ENCODE results near the gene NIN. TPM values are rescaled to one million over a fixed set of nuclear protein-coding genes. Genes with fewer than 3 reads are reported as not detected.

Gene NIN
- 43.1 TPM for polyA plus RNA-seq (ENCODE audit: insufficient read length)
- long read RNA-seq, donor 1, partial matches to known transcripts = 0 of 1 reads
- long read RNA-seq, donor 1, other reads (novel, unspliced or antisense) = 0 of 1 reads
- long read RNA-seq, donor 2, partial matches to known transcripts = 9 of 10 reads
- long read RNA-seq, donor 2, other reads (novel, unspliced or antisense) = 0 of 10 reads
- long read RNA-seq, donor 3, partial matches to known transcripts = 0 of 1 reads
- long read RNA-seq, donor 3, other reads (novel, unspliced or antisense) = 0 of 1 reads
- long read RNA-seq, donor 4 = 0 reads
- long read RNA-seq, donor 5, partial matches to known transcripts = 0 of 1 reads
- long read RNA-seq, donor 5, other reads (novel, unspliced or antisense) = 0 of 1 reads
- long read RNA-seq, donor 6 = 0 reads
- long read RNA-seq, donor 7, full-length matches to known transcripts = 1 of 7 reads
- long read RNA-seq, donor 7, partial matches to known transcripts = 6 of 7 reads
- long read RNA-seq, donor 7, other reads (novel, unspliced or antisense) = 0 of 7 reads
- long read RNA-seq, donor 8 = 0 reads

GRCh38 chr14:50830932-50831725 is at the start of gene NIN:
Gene NIN, minus strand, starts transcription at chr14:50831162. Its CDS starts 9,106 bp downstream, at chr14:50822056.
- peak; percentile 80 for DNase-seq

DNA sequence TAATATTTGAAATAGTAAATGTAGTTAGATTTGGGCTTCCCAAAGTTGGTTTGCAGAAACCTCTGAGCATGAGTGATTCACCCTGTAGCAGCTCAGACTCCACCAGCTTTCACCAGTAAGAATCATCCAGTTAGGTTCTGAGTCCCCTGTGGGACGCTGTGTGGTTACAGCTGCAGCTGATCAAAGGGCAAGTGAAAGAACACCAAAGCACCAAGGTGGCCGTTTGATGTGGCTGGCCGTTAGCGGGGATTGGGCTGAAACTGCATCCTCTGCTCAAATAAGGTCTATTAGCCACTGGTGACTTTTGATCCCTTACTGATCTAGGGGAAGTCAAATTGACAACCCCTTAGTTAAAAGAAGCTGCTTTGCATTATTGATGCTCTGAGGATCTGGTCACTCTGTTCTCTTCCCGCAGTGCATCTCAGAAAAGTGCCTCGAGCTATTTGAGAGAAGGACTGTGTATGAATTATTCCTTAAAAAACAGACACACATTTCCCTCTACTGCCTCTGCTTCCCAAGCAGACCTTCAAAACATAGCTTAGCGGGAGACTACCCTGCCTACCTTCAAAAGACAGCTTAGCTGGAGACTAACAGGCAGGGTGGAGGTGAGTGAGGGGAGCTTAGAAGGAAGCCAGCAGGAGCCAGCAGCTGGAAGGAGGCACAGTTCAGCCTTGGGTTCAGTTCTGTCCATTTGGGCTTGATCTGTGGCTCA is 44.6 kb upstream of the NIN start:
- DNase-seq = no peak

DNA sequence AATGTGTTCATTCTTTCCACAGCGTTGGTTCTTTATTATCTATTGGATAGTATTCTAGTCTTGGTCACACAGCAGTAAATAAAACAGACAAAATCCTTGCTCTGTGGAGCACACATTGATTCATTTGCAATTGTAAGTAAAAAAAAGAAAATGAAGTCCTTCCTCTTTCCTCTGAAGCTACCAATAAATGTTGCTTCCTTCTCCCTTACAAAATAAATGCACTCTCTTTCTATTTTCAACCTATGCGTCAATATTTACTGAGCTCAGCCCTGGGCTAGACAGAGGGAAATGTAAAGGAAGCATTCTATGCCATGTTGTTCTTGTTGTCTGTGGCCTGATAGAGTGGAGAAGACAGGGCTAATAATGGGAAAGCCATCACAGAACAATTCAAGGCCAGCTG is 43.8 kb upstream of the NIN start:
- DNase-seq = no peak

DNA sequence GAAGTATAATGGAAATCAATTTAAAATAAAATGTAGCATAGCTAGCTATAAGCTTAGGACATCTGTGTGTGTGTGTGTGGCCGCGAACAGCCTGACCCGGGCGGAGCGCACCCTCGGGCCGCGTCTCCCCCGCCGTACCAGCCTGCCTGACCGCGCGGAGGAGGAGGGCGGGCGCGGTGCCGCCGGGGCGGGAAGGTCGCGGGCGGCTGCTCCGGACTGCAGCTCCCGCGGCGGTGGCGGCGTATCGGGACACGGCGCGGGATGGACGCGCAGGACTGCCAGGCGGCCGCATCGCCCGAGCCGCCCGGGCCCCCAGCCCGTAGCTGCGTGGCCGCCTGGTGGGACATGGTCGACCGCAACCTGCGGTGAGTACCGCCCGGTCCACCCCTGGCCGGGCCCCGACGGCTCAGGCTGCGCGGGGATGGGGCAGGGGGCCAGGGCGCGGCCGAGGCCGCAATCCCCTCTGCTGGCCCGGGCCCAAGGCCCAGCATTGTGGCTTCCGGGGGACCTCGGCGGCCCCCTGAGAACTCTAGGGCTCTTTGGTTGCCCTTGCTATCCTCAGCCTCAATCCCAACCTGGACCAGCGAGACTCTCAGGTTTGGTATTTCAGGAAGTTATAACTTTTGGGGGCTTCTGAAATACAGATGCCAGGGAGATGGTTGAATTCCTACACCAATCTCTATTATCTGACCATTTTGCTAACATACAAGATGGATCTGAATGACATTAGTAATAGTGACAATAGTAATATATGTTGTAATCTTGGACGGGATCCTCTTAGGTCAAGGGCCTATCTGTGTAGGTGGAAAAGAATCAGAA is 41.2 kb upstream of the NIN start, which contains the start of gene ABHD12B:
Gene ABHD12B (plus strand): TSS at position 140 of the 819 bp plus-strand sequence. CDS start 122 bp downstream, at position 262.
- DNase-seq = no peak

DNA sequence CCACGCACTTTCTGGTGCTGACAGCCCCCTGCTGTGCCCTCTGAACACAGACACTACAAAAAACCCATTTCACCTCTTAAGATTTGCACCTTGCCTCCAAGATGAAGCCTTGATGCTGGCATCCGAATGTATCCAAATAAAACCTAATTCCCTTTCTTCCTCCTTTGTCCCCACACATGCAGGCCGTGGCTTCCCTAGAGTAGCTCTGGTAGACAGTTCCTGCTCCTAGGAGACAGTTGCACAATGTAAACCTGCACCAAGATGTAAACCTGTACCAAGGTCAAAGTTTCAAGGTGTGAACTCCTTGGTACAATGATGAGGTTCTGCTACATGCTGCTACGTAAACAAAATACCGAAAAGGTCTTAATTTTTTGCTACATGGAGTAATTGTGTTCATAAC is 40.3 kb upstream of the NIN start:
- DNase-seq = no peak

DNA sequence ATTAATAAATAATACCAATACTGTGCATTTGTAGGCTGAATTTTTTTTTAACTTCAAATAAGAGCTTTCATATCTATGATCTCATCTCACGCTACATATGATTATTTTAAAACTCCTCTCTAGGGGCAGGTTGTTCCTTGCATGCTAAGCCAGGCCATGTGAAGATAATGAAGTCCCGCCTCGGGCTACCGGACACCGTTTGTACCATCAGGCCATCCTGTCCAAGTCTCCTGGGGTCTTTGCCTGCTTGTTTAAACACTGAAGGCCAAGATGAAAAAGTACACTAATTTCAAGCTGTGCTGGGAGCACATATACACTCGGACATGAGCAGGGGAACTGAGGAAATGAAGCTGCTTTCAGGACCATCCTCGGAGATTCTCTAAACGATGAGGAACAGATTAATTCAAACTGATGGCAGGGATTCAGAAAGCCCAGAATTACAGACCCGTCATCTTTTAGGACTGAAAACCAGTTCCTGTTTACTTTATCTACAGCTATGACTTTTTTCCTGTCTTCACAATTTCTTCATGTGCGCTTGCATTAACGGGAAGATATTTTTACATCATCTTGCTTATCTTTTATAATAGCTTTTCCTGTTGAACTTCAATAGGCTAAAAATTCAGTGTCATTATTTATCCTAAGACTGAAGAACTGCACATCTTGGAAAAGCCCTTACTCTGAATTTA is 34.6 kb upstream of the NIN start:
- DNase-seq = no peak

GRCh38 chr14:50864946-50865345 is 34.0 kb upstream of the NIN start:
- no peak for DNase-seq

DNA sequence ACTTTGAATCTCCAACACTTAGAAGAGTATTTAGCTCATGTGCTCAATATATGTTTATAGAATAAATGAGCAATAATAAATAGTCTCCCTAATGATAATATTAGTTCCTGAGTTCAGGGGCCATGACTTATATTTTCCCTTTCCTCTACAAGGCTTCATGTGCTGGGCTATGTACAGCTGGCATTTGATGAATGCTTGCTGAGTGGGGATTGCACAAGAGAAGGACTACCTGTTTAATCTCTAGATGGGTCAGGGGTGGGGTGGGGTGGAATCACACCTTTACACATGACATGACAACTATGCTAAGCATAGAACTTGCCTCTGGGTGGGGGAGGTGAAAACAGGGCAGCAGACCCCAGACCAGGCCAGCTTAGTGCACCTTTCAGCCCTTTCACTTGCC is 33.3 kb upstream of the NIN start:
- no peak for DNase-seq

- no peak for DNase-seq
Measured at GRCh38 chr14:50862036-50862570, 31.1 kb upstream of the NIN start.

- DNase-seq = peak; percentile 85
Measured at GRCh38 chr14:50860478-50861086, 29.6 kb upstream of the NIN start.

- no peak for DNase-seq
Measured at GRCh38 chr14:50859296-50859624, 28.3 kb upstream of the NIN start.

DNA sequence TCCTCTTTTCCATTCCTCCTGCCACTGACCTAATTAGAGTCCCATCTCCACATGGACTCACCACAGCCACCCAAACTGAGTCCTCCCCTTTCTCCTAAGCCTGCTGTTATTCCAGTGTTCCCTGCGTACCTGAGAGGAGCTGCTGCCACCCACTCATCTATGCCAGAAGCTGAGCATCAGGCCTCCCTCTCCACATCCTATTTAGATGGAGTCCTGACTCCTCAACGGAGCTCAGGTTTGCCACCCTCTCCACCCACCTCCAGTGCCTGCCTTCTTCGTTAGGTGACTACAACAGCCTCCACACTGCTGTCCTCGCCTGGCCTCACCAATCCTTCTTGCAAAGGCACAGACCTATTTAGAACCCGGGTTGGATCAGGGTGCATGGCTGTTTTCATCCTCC is 25.7 kb upstream of the NIN start:
- DNase-seq = no peak

- DNase-seq = no peak
Measured at GRCh38 chr14:50855558-50855957, 24.6 kb upstream of the NIN start.

DNA sequence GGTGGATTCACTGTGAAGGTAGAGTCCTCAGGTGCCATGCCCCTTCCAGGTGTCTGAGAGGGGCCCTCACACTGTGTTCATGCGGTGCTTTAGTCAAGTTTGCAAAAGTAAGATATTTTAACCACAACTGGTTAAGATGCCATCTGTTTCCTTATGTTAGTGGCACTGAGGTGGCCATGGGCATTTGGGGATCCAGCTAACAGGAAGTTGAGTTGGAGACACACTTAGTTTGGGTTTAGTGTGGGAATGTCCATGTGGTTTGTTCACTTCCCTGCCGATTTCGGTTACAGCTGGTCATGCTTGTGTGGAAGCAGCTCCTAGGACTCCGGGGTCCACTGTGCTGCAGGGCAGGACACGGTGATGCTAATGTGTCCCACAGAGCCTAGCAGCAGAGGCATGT is 23.6 kb upstream of the NIN start:
- DNase-seq = no peak

DNA sequence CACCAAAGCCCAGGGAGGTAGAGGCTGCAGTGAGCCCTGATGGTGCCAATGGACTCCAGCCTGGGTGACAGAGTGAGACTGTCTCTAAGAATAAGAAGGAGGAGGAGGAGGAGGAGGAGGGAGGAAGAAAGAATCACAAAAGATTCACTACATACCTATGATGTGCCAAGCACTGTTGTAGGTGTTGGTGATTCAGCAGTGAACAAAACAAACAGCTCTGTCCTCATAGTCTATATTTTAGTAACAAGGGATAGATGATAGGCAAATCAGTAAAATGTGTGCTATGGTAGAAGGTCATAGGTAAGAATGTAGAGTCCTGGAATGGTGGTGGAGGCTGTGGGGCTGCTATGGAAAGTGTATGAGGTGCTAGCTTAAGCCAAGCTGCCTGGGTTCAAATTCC is 22.9 kb upstream of the NIN start:
- no peak for DNase-seq

GRCh38 chr14:50846226-50846880 is 15.4 kb upstream of the NIN start:
- DNase-seq = no peak

GRCh38 chr14:50845166-50845565 is 14.2 kb upstream of the NIN start:
- DNase-seq = no peak

- no peak for DNase-seq
Measured at GRCh38 chr14:50844391-50844790, 13.4 kb upstream of the NIN start.

- DNase-seq = no peak
Measured at GRCh38 chr14:50839691-50840090, 8.7 kb upstream of the NIN start.

- DNase-seq = no peak
Measured at GRCh38 chr14:50839048-50839447, 8.1 kb upstream of the NIN start.
